ENCODE results near the gene WSB2.

WSB2 gene

DNA sequence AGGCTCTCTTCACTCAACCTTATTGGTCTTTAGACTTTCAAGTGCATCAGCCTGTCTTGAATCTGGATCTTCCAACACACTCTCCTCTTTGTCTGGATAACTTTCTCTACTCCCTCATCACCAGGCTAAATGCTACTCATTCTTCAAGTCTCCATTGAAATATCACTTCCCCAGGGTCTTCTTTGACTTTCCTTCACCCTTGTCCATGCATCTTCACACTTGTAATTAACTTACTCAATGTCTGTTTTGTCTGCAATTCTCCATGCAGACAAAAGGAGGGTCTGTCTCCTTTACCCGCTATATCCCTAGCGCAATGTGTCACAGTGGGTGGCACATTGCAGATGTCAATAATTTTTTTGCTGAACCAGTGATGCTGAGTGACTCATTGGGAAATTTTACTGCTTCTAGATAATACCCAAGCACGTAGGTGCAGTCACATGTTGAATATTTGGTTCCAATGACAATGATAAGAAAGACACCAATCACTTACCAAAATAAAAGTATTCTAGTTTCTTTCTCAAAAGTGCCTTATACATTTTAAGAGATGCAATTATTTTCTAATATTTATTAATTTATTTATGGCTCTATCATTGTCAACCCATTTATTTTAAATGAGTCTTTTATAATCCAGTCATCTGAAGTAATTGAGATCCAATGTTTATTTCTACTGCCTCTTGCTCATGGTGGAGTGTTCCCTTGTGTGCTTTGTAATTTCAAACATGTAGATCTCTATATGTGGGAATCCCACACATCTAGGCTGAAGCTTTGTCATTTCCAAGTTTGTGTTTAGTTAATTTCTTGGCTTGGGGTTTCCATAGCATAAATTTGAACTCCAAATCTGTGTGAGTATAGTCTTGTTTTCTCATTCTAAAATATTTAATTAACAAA is 66.2 kb downstream of the WSB2 start:
- no peaks in the 10 kb centered on the region for H3K36me3 ChIP-seq (replicated peaks in 1 of 2; ENCODE audit: control insufficient read depth in 2 of 2, insufficient read depth in 2 of 2, low read length in 2 of 2)
- H2BK12ac ChIP-seq (ENCODE audit: low read length), result no peak overlapping the region
- H3K27ac ChIP-seq (replicated peaks; ENCODE audit: low read length), result no peak overlapping the region
- no CpG with 5 or more reads among the region's 3 CpGs for WGBS, 2 donors (ENCODE audit: extremely low coverage in 2 of 2, insufficient read length in 2 of 2, insufficient replicate concordance in 1 of 2)
- H3K4me3 ChIP-seq (ENCODE audit: low read length in 2 of 2), result no peak overlapping the region
- H2BK15ac ChIP-seq (ENCODE audit: low read length), result no peak overlapping the region
- no peak overlapping the region for H3K14ac ChIP-seq (ENCODE audit: low read length)
- no peak overlapping the region for H3K18ac ChIP-seq (ENCODE audit: low read length)
- H2BK5ac ChIP-seq (ENCODE audit: low read length), result no peak overlapping the region
- no peak overlapping the region for H2BK120ac ChIP-seq (ENCODE audit: low read depth, low read length)
- no peaks in the 10 kb centered on the region for H3K79me1 ChIP-seq (ENCODE audit: low read depth, low read length)
- H2AFZ ChIP-seq (ENCODE audit: low read length), result no peak overlapping the region
- H3K9ac ChIP-seq (ENCODE audit: low read depth, low read length, poor library complexity), result no peak overlapping the region
- no peak for DNase-seq (ENCODE audit: low spot score)
- no peak overlapping the region for H4K8ac ChIP-seq (ENCODE audit: low read depth, low read length)
- no peak overlapping the region for H3K23ac ChIP-seq (ENCODE audit: low read depth, low read length, poor library complexity)
- no peak overlapping the region for H3K4me2 ChIP-seq (ENCODE audit: insufficient read depth, low read length, poor library complexity, severe bottlenecking)
- H4K91ac ChIP-seq (ENCODE audit: low read depth, low read length, poor library complexity), result no peak overlapping the region
- H2AK5ac ChIP-seq (ENCODE audit: low read depth, low read length), result no peak overlapping the region
- no peak overlapping the region for H3K4ac ChIP-seq (ENCODE audit: low read length)
- H3K27me3 ChIP-seq (ENCODE audit: control insufficient read depth in 3 of 3, insufficient read depth in 3 of 3, low read depth in 1 of 3, low read length in 3 of 3), result no peaks in the 10 kb centered on the region
- no peaks in the 10 kb centered on the region for H3K9me3 ChIP-seq (replicated peaks in 1 of 2; ENCODE audit: control insufficient read depth in 2 of 2, insufficient read depth in 1 of 2, low read depth in 1 of 2, low read length in 2 of 2)
- no peaks in the 10 kb centered on the region for H3K4me1 ChIP-seq (ENCODE audit: control insufficient read depth in 2 of 2, insufficient read depth in 1 of 2, low read depth in 1 of 2, low read length in 2 of 2)

GRCh38 chr12:117986705-117987469 is 74.1 kb downstream of the WSB2 start:
- H2AK5ac ChIP-seq (ENCODE audit: low read depth, low read length), result no peak overlapping the region
- no peak overlapping the region for H2AFZ ChIP-seq (ENCODE audit: low read length)
- H4K91ac ChIP-seq (ENCODE audit: low read depth, low read length, poor library complexity), result no peak overlapping the region
- no peak overlapping the region for H3K23ac ChIP-seq (ENCODE audit: low read depth, low read length, poor library complexity)
- no peak overlapping the region for H3K27ac ChIP-seq (replicated peaks; ENCODE audit: low read length)
- no peak overlapping the region for H3K14ac ChIP-seq (ENCODE audit: low read length)
- no peak overlapping the region for H3K18ac ChIP-seq (ENCODE audit: low read length)
- H3K4me2 ChIP-seq (ENCODE audit: insufficient read depth, low read length, poor library complexity, severe bottlenecking), result no peak overlapping the region
- H2BK12ac ChIP-seq (ENCODE audit: low read length), result no peak overlapping the region
- DNase-seq (ENCODE audit: low spot score), result no peak
- H2BK120ac ChIP-seq (ENCODE audit: low read depth, low read length), result no peak overlapping the region
- no peak overlapping the region for H2BK15ac ChIP-seq (ENCODE audit: low read length)
- H3K4ac ChIP-seq (ENCODE audit: low read length), result no peak overlapping the region
- no peak overlapping the region for H2BK5ac ChIP-seq (ENCODE audit: low read length)
- no peaks in the 10 kb centered on the region for H3K4me1 ChIP-seq (ENCODE audit: control insufficient read depth in 2 of 2, insufficient read depth in 1 of 2, low read depth in 1 of 2, low read length in 2 of 2)
- H3K9me3 ChIP-seq (replicated peaks in 1 of 2; ENCODE audit: control insufficient read depth in 2 of 2, insufficient read depth in 1 of 2, low read depth in 1 of 2, low read length in 2 of 2), result no peaks in the 10 kb centered on the region
- no peaks in the 10 kb centered on the region for H3K79me1 ChIP-seq (ENCODE audit: low read depth, low read length)
- H3K4me3 ChIP-seq (ENCODE audit: low read length in 2 of 2), result no peak overlapping the region
- no peak overlapping the region for H3K9ac ChIP-seq (ENCODE audit: low read depth, low read length, poor library complexity)
- no peak overlapping the region for H4K8ac ChIP-seq (ENCODE audit: low read depth, low read length)
- H3K36me3 ChIP-seq (replicated peaks in 1 of 2; ENCODE audit: control insufficient read depth in 2 of 2, insufficient read depth in 2 of 2, low read length in 2 of 2), result no peaks in the 10 kb centered on the region
- no peaks in the 10 kb centered on the region for H3K27me3 ChIP-seq (ENCODE audit: control insufficient read depth in 3 of 3, insufficient read depth in 3 of 3, low read depth in 1 of 3, low read length in 3 of 3)
- WGBS, 2 donors (ENCODE audit: extremely low coverage in 2 of 2, insufficient read length in 2 of 2, insufficient replicate concordance in 1 of 2), result no CpG with 5 or more reads among the region's 4 CpGs

GRCh38 chr12:117985182-117985581 is 75.8 kb downstream of the WSB2 start:
- Histone ChIP-seq H3K23ac (ENCODE audit: low read depth, low read length, poor library complexity) (no peak overlapping the region), H2BK5ac (ENCODE audit: low read length) (no peak overlapping the region), H3K4me2 (ENCODE audit: insufficient read depth, low read length, poor library complexity, severe bottlenecking) (no peak overlapping the region), H2BK12ac (ENCODE audit: low read length) (no peak overlapping the region), H2BK15ac (ENCODE audit: low read length) (no peak overlapping the region), H3K27ac (replicated peaks; ENCODE audit: low read length) (no peak overlapping the region), H3K36me3 (replicated peaks in 1 of 2; ENCODE audit: control insufficient read depth in 2 of 2, insufficient read depth in 2 of 2, low read length in 2 of 2) (no peaks in the 10 kb centered on the region), H3K27me3 (ENCODE audit: control insufficient read depth in 3 of 3, insufficient read depth in 3 of 3, low read depth in 1 of 3, low read length in 3 of 3) (no peaks in the 10 kb centered on the region), H3K79me1 (ENCODE audit: low read depth, low read length) (no peaks in the 10 kb centered on the region), H3K4ac (ENCODE audit: low read length) (no peak overlapping the region), H3K14ac (ENCODE audit: low read length) (no peak overlapping the region), H2AFZ (ENCODE audit: low read length) (no peak overlapping the region), H2BK120ac (ENCODE audit: low read depth, low read length) (no peak overlapping the region), H3K18ac (ENCODE audit: low read length) (no peak overlapping the region), H3K9me3 (replicated peaks in 1 of 2; ENCODE audit: control insufficient read depth in 2 of 2, insufficient read depth in 1 of 2, low read depth in 1 of 2, low read length in 2 of 2) (no peaks in the 10 kb centered on the region), H3K9ac (ENCODE audit: low read depth, low read length, poor library complexity) (no peak overlapping the region), H4K91ac (ENCODE audit: low read depth, low read length, poor library complexity) (no peak overlapping the region), H2AK5ac (ENCODE audit: low read depth, low read length) (no peak overlapping the region), H3K4me3 (ENCODE audit: low read length in 2 of 2) (no peak overlapping the region), H3K4me1 (ENCODE audit: control insufficient read depth in 2 of 2, insufficient read depth in 1 of 2, low read depth in 1 of 2, low read length in 2 of 2) (no peaks in the 10 kb centered on the region), H4K8ac (ENCODE audit: low read depth, low read length) (no peak overlapping the region)
- WGBS, 2 donors (ENCODE audit: extremely low coverage in 2 of 2, insufficient read length in 2 of 2, insufficient replicate concordance in 1 of 2), result no CpG with 5 or more reads among the region's 2 CpGs
- no peak for DNase-seq (ENCODE audit: low spot score)

Data from neuronal stem cell (in vitro differentiated cells).